ENCODE results near the gene DCLK1. TPM values are rescaled to one million over a fixed set of nuclear protein-coding genes. Genes with fewer than 3 reads are reported as not detected.

The DCLK1 gene
- 6.9 and 13.1 TPM in 2 replicates for total RNA-seq

GRCh38 chr13:36131222-36131930 is at the start of gene DCLK1:
TSS of gene DCLK1 (minus strand) at chr13:36131382.

Other genes with a start within 250 kb of the DCLK1 start
- 1.5 and 2.1 TPM in 2 replicates for gene SOHLH2, start 83.2 kb upstream of the DCLK1 start, total RNA-seq
- 4.5 and 4.9 TPM in 2 replicates for gene CCDC169, start 166.4 kb upstream of the DCLK1 start, total RNA-seq
- gene SPART, start 215.0 kb upstream of the DCLK1 start, total RNA-seq: 117 and 126 TPM in 2 replicates